GM19099 (cell line): ENCODE measurements around the gene SPG7.

Experiments used
- POLR2A ChIP-seq: IDR thresholded peaks from 3 replicates; pipeline ENCODE4 v1.6.1; 2011; ENCODE audit warnings: low read depth; ENCODE audit not compliant: insufficient read length; ENCODE audit errors: extremely low read depth

Gene SPG7

DNA sequence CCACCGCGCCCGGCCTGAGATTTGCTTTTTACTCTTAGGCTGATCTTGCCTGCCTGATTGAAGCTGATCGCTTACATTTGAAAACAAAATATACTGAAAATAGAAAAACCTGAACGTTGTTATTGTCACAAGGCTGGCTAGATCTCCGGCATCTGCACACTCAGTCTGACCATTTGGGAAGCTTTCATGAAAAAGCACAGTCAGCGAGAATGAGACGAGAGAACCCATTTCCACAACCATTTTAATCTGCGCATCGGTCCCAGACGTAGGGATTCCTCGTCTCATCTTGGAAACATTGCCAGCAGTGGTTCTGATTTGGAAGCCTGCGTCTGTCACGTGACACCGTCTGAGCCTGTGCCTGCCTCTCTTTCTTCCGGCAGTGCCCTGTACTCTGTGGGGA, 20.9 kb downstream of the SPG7 start:
- no peak for TF ChIP-seq POLR2A

DNA sequence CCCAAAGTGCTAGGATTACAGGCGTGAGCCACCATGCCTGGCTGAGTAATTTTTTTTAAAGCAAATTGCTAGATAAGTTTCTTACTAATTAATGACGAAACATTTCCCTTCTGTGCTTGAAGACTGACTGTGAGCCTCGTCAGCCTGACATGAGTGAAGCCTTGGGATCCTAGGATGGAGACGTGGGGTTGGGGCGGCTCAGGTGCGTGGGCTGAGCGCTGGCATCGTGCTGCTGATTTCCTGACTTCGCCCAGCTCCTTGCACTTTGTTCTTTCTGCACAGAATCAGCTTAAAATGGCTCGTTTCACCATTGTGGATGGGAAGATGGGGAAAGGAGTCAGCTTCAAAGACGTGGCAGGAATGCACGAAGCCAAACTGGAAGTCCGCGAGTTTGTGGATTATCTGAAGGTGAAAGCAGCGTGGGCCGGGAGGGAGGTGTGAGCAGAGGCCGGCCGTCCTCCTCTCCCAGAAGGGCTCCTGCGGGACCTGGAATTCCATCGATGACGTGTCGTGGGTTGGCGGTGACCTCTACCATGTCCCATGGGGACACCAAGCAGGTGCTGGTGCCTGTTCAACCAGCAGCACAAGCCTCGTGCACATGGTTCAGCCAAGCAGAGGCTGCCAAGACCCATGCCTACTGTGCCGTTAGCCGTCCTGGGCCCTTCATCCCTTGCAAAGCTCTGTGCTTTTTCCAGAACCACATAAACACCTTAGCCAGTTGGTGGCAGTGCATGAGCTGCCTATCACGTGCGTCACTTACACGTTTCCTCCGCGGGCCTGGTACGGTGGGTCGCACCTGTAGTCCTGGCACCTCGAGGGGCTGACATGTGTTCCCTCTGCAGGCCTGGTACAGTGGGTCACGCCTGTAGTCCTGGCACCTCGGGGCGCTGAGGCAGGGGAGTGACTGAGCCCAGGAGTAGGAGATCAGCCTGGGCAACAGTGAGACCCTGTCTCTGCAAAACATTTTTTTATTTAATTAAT, 22.5 kb downstream of the SPG7 start:
- TF ChIP-seq POLR2A: no peak

DNA sequence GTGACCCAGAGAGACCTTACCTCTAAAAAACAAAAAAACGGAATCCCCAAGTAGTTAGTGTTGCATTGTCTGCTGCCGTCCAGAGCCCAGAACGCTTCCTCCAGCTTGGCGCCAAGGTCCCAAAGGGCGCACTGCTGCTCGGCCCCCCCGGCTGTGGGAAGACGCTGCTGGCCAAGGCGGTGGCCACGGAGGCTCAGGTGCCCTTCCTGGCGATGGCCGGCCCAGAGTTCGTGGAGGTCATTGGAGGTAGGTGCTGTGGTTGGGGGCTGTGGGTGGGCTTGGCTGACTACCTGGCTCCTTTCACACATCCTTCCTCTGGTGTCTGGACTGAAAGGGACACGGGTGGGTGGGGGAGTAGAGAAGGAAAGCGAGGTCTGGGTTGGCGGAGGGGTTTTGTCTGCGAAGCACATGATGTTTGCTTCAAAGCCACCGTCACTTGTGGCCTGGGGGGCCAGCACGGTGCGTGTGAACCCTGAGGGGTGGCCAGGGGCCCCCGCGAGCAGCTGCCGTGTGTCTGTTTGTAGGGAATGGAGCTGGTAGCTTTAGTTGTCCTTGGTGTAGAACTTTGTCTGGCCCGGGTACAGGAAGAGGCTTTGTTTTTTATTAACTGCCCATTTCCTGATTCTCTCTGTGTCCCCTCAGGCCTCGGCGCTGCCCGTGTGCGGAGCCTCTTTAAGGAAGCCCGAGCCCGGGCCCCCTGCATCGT, 23.8 kb downstream of the SPG7 start:
- TF ChIP-seq POLR2A: no peak

DNA sequence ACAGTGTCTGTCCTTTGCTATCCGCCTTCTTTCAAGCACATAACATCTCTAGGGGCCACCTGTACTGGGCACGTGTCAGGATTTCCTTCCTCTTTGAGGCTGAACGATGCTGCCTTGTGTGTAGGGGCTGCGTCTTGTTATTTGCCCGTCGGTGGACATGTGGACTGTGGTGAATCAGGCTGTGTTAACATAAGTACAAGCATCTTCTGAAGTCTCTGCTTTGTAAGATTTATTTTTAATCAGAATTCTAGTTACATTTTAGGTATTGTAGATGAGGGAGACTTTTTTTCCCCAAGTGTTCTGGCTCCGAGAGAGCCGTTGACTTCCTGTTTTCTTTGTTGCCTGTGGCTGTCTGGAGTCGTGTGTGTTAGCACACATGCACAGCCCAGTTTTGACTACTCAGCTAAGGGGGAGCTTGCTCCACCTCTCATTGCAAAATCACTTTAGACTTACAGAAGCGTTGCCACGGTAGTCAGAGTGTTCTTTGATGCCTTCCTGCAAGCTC, 26.1 kb downstream of the SPG7 start:
- TF ChIP-seq POLR2A: no peak

DNA sequence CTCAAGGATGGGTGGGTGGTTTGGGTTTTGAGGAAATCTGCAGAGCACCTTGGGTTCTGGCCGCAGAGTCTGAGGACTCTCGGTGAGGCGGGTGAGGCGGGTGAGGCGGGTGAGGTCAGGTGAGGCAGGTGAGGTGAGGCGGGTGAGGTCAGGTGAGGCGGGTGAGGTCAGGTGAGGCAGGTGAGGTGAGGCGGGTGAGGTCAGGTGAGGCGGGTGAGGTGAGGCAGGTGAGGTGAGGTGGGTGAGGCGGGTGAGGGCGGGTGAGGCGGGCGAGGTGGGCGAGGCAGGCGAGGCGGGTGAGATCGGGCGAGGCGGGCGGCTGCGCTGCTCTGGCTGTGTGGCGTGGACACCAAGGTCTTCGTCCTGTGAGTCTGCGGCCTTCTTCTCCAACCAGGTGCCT, 28.2 kb downstream of the SPG7 start:
- no peak for TF ChIP-seq POLR2A

DNA sequence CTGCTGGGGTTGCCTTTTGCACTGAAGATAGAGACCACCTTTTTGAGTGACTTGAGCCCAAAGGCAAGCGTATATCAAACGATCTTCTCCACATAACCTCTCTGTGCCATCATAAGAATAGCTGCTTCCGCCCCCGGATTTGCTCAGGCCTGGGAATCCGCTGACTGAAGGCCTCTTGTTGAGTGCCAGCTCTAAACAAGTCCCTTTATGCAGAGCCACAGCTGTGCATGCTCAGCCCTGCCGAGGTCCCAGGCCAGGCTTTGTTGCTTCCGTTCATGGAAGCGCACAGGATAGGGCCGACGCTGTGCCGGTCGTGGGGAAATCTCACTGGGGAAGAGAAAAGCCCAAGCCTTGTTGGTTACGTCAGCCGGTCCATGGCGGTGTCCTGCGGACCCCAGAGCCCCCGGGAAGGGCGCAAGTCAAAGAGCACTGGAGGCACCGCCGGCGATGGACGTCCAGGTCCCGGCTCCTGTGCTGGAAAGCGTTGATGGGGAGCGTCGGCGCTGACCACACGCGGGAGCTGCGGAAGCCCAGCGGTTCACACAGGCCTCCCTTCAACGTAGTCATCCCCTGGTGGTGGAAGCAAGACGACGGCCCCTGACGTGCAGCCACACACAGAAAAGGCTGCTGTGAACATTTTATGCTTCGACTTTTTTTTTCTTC, 28.8 kb downstream of the SPG7 start:
- TF ChIP-seq POLR2A: no peak

DNA sequence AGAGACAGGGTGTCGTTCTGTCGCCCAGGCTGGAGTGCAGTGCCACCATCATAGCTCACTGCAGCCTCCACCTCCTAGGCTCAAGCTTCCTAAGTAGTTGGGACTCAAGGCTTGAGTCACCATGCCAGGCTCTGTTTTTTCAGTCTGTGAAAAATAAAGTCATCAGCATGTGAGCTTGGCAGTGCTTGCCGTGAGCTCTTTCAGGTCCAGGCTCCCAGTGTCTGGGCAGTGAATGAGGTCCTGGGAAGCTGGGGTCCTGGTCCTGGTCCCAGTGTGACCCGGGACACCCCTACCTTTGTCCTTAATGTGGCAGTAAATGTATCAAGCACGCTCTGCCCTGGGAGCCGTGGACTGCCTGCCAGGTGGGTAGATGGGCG, 29.3 kb downstream of the SPG7 start:
- no peak for TF ChIP-seq POLR2A

DNA sequence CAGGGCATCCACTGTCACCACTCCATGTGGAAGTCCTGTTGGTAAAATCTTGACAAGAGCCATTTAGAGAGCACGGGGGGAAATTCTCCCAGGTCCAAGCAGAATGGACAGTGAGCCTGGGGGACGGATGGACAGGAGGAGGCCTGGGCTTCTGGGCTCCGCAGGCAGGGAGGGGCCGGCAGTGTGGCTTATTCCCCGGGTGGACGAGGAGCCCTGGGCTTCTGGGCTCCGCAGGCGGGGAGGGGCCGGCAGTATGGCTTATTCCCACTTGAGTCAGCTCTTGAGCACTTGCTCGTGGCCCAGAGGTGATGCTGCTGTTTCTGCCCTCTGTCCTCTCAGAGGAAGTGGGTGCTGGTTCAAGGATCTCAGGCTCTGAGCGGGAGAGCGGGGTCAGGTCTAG, 30.1 kb downstream of the SPG7 start:
- TF ChIP-seq POLR2A: no peak

DNA sequence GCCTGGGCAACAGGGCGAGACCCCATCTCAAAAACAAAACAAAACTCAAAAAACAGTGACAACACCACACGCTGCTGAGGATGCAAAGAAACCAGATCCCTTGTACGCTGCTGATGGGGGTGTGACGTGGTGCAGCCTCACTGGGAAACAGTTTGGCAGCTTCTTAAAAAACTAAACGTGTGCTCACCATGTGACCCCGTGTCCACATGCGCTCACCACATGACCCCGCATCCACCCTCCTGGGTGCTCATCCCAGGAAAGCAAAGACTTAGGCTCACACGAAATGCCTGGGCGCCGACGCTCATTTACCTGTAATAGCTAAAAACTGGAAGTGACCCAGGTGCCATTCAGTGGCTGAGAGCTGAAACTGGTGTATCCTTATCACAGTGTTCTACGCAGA, 32.4 kb downstream of the SPG7 start:
- TF ChIP-seq POLR2A: no peak

DNA sequence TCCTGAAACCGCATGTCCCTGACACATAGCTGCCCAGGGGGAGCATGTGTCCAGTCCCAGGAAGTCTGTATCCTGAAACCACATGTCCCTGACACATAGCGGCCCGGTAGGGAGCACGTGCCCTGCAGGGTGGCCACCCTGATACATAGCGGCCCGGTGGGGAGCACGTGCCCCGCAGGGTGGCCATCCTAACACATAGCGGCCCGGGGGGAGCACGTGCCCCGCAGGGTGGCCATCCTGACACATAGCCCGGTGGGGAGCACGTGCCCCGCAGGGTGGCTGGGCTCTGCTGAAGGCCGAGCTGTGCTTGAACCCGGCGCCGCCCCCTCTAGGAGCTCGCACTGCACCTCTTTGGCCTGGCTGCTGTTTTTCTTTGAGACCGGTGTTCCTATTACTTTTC, 33.6 kb downstream of the SPG7 start:
- TF ChIP-seq POLR2A: no peak

DNA sequence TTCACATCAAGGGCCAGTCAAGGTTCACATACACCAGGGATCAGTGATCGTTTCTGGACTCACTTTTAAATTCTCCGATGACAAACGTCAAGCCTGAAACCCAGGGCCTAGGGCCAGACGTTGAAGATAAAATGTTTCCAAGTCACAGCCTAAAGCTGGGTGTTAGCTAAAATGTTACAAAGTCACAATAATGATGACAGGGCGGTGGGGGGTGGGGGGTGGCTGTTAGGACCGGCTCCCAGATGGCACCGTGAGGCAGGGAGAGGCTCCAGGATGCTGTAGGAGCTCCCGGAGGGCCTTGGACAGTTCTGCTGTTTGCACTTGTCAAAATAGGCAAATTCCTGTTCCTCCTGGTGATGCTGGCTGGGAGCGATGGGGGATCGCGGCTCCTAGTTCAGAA, 35.9 kb downstream of the SPG7 start:
- no peak for TF ChIP-seq POLR2A

DNA sequence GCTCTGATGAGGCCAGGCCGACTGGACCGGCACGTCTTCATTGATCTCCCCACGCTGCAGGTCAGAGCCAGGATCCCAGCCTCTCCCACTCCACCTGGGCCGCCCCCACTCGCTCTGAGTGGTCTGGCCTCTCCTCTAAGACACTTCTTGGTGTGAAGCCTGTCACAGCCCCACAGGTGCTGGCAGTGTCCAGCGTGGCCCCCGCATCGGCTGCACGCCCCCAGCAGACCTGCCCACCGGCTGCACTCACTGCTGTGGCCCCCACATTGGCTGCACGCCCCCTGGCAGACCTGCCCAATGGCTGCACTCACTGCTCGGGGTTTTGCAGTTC, 36.5 kb downstream of the SPG7 start:
- TF ChIP-seq POLR2A: no peak

DNA sequence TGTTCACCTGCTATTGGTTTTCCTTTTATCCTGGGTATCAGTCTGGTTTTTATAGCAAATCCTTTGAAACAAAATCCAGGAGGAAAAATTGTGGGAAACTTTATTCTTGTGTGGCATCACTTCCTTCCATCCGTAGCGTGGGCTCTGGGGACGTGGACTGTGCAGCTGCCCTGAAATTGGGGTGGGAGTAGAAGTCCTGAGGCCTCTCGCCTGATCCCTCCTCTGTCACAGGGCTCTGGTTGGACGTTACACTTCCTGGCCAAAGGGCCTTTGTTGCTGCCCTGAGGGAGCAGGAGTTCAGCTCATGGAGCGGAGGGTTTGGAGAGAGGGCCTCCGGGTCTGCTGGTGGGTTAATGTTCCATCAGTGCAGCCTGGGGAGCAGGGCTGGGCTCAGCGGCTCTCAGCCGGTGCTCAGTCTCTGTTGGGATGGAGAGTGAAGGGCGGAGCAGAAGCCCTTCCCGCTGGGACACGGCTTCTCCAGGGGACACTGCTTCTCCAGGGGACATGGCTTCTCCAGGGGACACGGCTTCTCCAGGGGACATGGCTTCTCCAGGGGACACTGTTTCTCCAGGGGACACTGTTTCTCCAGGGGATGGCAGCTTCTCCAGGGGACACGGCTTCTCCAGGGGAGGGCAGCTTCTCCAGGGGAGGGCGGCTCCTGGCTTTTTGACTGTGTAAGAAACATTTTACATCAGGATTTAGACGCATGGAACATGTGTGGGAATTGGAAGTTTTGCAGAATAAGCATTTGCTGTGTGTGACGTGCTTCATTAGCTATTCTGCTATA, 37.0 kb downstream of the SPG7 start:
- TF ChIP-seq POLR2A: no peak

DNA sequence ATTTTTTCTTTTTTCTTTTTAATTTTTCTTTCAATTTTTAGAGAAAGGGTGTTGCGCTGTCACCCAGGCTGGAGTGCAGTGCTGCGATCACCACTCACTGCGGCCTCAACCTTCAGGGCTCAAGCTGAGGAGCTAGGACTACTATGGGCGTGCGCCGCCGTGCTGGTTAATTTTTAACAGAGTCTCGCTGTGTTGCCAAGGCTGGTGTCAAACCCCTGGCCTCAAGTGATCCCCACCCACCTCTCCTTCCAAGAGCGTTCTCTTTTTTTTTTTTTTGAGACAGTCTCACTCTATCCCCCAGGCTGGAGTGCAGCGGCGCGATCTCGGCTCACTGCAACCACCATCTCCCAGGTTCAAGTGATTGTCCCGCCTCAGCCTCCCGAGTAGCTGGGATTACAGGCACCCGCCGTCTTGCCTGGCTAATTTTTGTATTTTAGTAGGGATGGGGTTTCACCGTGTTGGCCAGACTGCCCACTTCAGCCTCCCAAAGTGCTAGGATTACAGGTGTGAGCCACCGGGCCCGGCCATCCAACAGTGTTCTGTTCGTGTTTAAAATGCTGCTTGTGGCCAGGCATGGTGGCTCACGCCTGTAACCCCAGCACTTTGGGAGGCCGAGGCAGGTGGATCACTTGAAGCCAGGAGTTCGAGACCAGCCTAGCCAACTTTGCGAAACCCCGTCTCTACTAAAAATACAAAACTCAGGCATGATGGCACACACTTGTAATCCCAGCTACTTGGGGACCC, 37.8 kb downstream of the SPG7 start:
- TF ChIP-seq POLR2A: no peak
